Esophagus mucosa (tissue), 1 donor: Measurements from ENCODE around the gene CLEC16A. TPM values are rescaled to one million over a fixed set of nuclear protein-coding genes. Genes with fewer than 3 reads are reported as not detected.
A peak's percentile ranks its signal among the peaks of the same experiment; 100 is the strongest.
"Not testable (repeated sequence)": the region's sequence is repeated elsewhere in the genome, so short reads cannot be mapped to it uniquely, and the experiment has no call there.

Source experiments
- ATAC-seq: fragments of 200-7000 bp; cut with Tn5 transposase; one replicate; pipeline ENCODE4 v1.9.1; 2020
- total RNA-seq: library from RNA; stranded (reverse); gene quantifications from one replicate; pipeline ENCODE4 v1.2.4, GENCODE V29; 2023
- donor health status: DM: yes; HTN: yes; CAD: no.

CLEC16A gene
- total RNA-seq, 1 donor from 2014 or later: 17.7 TPM

DNA sequence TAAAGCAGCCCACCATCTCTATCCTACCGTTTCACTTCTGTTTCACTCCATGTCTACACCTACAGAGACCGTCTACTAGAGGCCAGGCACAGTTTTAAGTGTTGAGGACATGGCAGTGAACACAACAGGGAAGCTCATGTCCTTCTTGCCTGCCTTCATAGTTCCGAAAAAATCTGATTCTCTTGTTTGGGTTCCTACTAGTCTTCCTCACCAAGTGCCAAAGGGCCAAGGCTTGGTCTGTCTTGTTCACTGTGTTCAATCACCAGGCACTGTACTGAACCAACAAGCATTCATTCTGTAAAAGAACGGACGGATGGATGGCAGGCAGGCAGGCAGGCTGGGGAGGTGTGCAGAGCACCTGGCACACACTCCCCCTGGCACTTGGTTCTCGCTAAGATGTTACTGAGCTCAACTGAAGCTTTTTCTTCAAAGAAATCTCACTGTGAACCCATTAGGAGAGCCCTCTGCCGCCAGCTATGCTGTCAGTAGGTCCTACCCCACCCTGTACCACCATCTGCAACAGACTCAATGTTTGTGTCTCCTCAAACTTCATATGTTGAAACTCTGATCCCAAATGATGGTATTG is 4.6 kb upstream of the CLEC16A start:
- ATAC-seq: no peak

- no peak for ATAC-seq
Observed at GRCh38 chr16:10940501-10941079, 3.8 kb upstream of the CLEC16A start.

GRCh38 chr16:10941127-10941933 is 3.0 kb upstream of the CLEC16A start:
- no peak for ATAC-seq

- ATAC-seq: not testable (repeated sequence)
Observed at GRCh38 chr16:10941935-10942351, 2.4 kb upstream of the CLEC16A start.

DNA sequence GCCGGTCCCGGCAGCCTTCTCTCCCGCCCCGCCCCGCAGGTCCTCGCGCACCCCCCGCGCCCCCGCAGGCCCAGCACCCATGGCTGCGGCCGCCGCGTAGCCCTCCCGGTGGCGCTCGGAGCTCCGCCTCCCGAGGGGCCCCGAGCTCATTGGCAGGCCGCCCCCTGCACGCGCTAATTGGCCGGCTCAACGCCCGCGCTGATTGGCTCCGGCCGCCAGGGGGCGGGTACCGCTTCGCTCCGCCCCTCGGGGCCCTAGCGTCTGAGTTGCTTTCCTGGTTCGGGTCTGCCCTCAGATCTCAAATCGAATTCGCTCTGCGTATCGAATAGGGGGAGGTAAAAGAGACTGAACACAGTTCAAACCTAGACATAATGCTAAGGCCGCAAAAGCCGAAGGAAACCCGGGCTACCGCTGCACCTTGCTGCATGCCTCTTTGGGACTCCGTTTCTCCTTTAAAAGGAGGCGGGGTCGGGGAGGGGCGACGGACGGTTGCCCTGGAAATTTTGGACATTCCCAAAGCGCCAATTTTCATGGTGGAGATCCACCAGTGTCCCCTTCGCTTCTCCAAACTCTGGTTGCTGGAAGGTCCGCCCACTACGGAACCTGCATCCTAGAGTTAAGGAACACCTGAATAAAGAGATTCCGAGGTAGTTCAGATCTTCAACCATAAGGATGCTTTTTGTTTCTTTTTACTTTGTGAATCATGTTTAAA is 1.9 kb upstream of the CLEC16A start, which contains the start of gene DEXI:
Gene DEXI (minus strand): TSS at position 117 of the 712 bp plus-strand sequence. CDS start 463 bp downstream, outside the sequence.
- peak; percentile 76 for ATAC-seq

DNA sequence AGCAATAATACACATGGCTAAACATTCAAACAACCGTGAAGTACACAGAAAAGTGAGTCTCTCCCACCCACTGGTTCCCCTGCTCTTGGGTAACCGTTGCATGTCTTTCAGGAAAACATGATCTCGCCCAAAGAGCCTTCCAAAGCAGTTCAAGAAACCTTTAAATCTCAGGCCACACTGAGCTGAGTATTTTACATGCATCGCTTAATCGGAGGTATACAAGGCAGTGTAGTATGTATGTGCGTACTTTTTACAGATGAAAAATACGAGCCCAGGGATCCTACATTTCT is 1.4 kb upstream of the CLEC16A start:
- no peak for ATAC-seq

DNA sequence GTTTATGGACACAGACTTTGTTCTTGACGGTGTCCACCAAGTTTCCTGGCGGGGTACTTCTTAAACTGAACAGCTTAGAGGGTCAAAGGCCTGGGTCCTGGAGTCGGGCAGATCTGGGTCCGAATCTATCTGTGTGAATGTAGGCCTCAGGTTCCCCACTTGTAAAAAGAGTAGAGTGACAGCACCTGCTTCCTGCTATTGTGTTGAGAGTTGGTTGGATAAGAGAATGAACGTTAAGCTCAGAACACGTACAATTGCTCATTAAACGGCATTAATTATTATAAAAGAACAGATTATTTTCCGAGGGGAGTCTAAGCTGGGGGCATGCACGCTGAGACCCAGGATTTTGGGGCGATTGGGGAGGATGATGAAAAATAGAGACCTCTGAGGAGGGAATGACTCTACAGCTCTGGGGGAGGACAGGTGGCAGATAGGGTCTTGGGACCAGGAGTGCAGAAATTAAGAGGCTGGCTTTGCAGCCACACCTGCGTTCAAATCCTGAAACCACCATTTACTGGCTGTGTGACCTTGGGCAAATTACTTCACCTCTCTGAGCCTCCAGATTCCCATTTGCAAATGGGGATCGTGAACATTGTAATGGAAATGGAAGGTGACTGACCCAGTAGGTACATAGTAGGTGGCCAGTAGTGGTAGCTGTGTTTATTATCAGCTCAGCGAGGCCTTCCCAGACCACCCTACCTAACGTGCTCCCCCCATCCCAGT is 862 bp downstream of the CLEC16A start:
- no peak for ATAC-seq

DNA sequence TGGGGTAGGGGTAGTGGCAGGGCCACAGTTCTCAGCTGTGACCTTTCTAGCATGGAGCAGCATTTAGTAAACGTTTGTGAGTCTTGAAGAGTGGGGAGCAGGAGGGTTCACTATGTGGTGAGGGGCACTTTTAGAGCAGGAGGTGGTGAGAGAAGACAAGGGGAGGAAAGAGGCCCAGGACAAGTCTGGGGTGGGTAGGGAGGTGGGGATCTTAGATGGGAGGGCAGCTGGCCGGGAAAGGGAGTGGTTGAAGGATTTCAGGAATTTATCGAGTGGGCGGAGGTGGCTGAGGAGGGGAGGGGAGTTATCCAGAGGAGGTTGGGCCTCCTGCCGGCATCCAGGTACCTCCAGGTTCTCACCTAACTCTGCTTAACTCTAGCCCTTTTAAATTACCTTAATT is 1.9 kb downstream of the CLEC16A start:
- ATAC-seq: no peak

GRCh38 chr16:10947211-10947787 is 2.9 kb downstream of the CLEC16A start:
- ATAC-seq: no peak

DNA sequence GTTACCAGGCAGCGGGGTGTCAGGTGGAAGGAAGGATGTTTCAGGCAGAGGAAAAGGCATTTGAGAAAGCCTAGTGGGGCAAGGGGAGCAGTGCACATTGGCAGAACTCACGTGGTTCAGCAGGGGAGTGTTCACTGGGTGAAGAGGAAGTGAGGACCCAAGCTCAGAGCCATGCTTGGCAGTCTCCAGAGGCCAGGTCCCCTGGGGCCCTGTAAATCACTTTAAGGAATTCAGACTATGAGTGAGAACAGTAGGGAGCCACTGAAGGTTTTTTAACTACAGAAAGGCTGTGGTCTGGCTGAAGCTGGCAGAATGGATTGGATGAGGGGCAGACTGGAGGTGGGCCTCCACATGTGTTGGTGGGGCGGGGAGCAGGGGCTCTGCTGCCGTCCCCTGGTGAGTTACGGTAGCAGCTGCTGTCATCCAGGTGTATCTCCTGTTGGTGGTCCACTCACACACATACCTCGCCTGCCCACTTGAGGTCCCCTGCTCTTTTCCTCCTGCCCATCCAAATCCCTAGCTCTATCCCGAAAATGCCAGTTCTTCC is 5.1 kb downstream of the CLEC16A start:
- peak; percentile 58 for ATAC-seq

DNA sequence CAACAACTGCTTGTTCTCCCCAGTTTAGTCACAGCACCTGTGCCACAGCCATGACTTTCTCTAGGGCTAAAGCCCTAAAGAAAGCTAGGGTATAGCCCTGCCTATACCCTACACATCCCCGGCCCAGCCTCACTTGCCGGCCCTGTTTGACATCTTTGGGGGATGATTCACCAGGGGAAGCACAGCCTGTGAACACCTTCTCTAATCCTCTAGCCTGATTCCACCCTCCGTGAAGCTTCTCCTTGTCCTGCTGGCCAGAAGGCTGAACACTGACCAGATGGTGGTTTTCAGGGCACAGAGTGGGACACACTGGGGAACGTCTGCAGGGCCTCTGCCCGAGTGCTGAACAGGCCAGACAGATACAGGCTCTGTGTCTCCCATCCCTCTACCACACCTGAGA is 6.0 kb downstream of the CLEC16A start:
- peak; percentile 90 for ATAC-seq

- ATAC-seq: no peak
Observed at GRCh38 chr16:10951026-10951425, 6.7 kb downstream of the CLEC16A start.

GRCh38 chr16:10954903-10955302 is 10.5 kb downstream of the CLEC16A start:
- no peak for ATAC-seq

GRCh38 chr16:10957771-10958482 is 13.6 kb downstream of the CLEC16A start:
- no peak for ATAC-seq

GRCh38 chr16:10959161-10959560 is 14.8 kb downstream of the CLEC16A start:
- ATAC-seq: no peak

DNA sequence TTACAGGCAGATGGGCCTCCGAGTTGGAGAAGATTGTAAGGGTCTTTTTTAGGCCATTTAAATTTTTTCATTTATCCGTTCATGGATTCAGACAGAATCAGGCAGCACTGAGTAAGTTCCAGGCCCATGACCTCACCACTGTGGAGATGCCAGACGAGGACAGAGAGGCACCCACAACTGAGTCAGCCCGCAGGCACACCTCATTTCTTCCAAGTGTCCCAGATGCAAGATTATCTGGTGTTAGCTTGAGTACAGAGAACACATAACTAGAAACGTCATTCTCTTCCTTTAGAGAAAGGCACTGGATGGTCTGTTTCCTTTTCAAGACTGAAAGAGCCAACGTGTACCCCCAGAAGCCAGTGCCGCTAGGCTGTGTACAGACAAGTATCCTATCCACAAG is 16.9 kb downstream of the CLEC16A start:
- peak; percentile 66 for ATAC-seq

DNA sequence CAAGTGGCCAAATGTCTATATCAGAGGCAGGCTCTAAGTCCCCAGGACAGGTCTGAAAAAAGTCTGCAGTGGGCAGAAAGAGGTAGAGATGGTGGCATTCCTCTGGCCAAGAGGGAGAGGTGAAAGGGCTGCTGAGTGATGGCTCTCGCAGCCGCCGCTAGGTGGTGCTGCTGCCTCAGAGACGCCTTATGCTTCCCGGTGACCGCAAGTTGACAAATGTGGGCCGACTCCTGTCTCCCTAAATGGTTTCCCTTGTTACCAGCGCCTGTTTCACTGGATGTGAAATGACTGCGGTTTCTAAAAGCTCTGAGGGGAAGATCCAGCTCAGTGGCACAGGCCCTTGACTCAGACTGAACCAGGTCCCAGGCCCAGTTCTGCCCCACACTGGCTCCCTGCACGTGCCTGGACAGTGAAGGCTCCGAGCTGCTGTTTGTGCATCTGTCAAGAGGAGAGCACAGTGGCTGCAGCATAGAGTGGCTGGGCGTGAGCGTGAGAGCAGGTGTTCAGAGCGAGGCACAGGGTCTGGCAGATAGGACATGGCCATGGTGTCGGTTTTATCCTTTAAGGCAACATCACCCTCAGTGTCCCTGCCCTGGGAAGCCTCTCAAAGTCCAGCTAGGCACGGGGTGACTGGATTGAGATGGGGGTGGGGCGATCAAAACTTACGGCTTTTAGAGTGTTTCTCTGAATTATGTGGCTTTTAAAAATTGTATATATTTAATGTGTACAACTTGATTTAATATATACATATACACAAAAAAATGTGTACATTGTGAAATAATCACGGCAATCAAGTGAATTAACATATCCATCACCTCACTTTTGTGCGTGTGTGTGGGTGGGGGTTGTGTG is 19.9 kb downstream of the CLEC16A start:
- ATAC-seq: peak; percentile 84

GRCh38 chr16:10964891-10965326 is 20.5 kb downstream of the CLEC16A start:
- ATAC-seq: no peak

DNA sequence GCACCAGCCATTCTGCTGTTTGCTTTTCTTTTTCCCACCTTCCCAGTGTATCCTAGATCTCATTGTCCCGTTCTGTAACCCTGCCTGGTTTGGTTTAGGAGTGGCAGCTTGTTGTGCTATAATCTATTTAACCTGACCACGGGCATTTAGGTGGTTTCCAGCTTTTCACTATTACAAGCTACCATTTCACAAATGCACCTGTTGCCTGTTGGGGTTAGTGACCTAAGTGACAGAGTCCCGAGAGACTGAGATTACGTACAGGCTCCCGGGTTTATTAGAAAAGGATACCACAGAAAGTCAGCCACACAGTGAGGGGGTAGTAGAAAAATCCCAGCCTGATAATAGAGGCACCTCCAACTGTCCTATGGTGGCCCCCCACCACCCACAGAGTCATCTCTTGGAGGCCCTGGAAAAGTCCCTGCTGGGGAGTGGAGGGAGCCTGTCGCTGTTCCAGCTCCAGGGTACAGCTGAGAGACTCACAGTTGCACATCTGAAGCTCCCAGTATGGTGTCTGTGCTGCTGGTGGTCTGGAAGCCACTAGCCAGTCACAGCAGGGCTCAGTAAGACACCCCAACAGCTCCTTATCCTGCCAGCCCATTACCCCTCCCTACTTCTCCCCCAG is 21.2 kb downstream of the CLEC16A start:
- ATAC-seq: no peak

DNA sequence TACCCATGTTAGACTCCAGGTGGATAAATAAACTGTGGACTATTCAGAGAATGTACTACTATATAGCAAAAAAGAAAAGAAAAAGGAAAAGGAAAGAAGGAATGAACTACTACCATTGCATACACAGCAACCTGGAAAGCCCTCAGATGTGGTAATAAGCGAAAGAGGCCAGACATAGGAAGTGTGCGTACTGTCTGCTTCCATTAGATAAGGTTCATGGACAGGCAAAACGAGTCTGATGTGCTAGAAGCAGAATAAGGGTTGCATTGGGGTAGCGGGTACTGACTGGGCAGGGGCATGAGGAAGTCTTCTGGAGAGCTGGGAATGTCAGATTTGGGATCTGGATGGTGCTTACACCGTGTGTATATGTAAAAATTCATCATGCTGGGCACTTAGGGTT is 21.8 kb downstream of the CLEC16A start:
- no peak for ATAC-seq
